K562 (cell line): ENCODE results near the gene COX6B1. TPM values are rescaled to one million over a fixed set of nuclear protein-coding genes. Genes with fewer than 3 reads are reported as not detected.

Experiments used
- ATF6 ChIP-seq: sonication (generic); formaldehyde crosslinking; IDR thresholded peaks from 2 replicates; pipeline ENCODE4 v1.4.0; 2020; ENCODE audit warnings: mild to moderate bottlenecking, missing genetic modification reagents
- BACH1 ChIP-seq: fragments of 200-800 bp; sonication (Bioruptor generic); IDR thresholded peaks from 2 replicates; pipeline ENCODE4 v1.6.1; 2016; ENCODE audit warnings: missing genetic modification characterization, missing compliant biosample characterization
- CSDE1 ChIP-seq, 2 experiments: fragments of 450-650 bp; IDR thresholded peaks; 2 replicates each; pipeline ENCODE4 v1.6.1; 2016; ENCODE audit warnings: mild to moderate bottlenecking in 1 of 2
- CXXC5 ChIP-seq: fragments of 250-450 bp; sonication (Bioruptor Pico); IDR thresholded peaks from 2 replicates; pipeline ENCODE4 v1.8.0; 2022; ENCODE audit warnings: inconsistent platforms, mild to moderate bottlenecking, moderate library complexity
- E2F4 ChIP-seq: sonication (generic); formaldehyde crosslinking; IDR thresholded peaks from 2 replicates; pipeline ENCODE4 v1.8.0; 2022; ENCODE audit warnings: mild to moderate bottlenecking, low read depth, missing genetic modification reagents
- EGR1 ChIP-seq: fragments of 450-650 bp; conservative IDR thresholded peaks from 2 replicates; pipeline ENCODE4 v1.6.1; 2017; ENCODE audit warnings: mild to moderate bottlenecking
- LEF1 ChIP-seq: fragments of 450-650 bp; IDR thresholded peaks from 2 replicates; pipeline ENCODE4 v1.6.1; 2016; ENCODE audit warnings: mild to moderate bottlenecking
- POLR2AphosphoS5 ChIP-seq: IDR thresholded peaks from 2 replicates; pipeline ENCODE4 v1.6.1; 2011; ENCODE audit warnings: mild to moderate bottlenecking, low read depth, low read length, moderate library complexity; ENCODE audit not compliant: control insufficient read depth, insufficient read depth
- RBM15 ChIP-seq: fragments of 200-400 bp; formaldehyde crosslinking; IDR thresholded peaks from 2 replicates; pipeline ENCODE4 v1.6.1; 2018; ENCODE audit warnings: mild to moderate bottlenecking, low read length, moderate library complexity; ENCODE audit not compliant: insufficient read depth
- SAFB2 ChIP-seq: fragments of 200-400 bp; formaldehyde crosslinking; IDR thresholded peaks from 2 replicates; pipeline ENCODE4 v1.6.1; 2018; ENCODE audit warnings: borderline replicate concordance, low read length, low read depth, moderate library complexity; ENCODE audit not compliant: severe bottlenecking
- STAT5A ChIP-seq: IDR thresholded peaks from 2 replicates; pipeline ENCODE4 v1.6.1; 2012; ENCODE audit warnings: low read length, inconsistent platforms, borderline replicate concordance
- TAL1 ChIP-seq: fragments of 450-650 bp; IDR thresholded peaks from 2 replicates; pipeline ENCODE4 v1.6.1; 2016; ENCODE audit warnings: mild to moderate bottlenecking
- ZFP30 ChIP-seq: fragments of 250-450 bp; sonication (Bioruptor Pico); IDR thresholded peaks from 2 replicates; pipeline ENCODE4 v1.8.0; 2022; ENCODE audit warnings: moderate library complexity, mild to moderate bottlenecking, inconsistent platforms, borderline replicate concordance
- ZNF146 ChIP-seq: IDR thresholded peaks from one replicate; pipeline ENCODE4 v1.6.1; 2018; ENCODE audit warnings: missing compliant biosample characterization; ENCODE audit not compliant: unreplicated experiment
- ZNF584 ChIP-seq: fragments of 200-800 bp; sonication (Bioruptor generic); IDR thresholded peaks from 2 replicates; pipeline ENCODE4 v1.6.1; 2016; ENCODE audit warnings: low read depth, mild to moderate bottlenecking, missing genetic modification characterization, missing compliant biosample characterization
- ZNF589 ChIP-seq: fragments of 200-800 bp; sonication (Bioruptor generic); IDR thresholded peaks from 2 replicates; pipeline ENCODE4 v1.6.1; 2016; ENCODE audit warnings: low read depth, missing genetic modification characterization, missing compliant biosample characterization
- ZNF609 ChIP-seq: sonication (generic); formaldehyde crosslinking; IDR thresholded peaks from 2 replicates; pipeline ENCODE4 v1.8.1; 2023; ENCODE audit warnings: missing genetic modification reagents, mild to moderate bottlenecking, borderline replicate concordance
- ZNF696 ChIP-seq: fragments of 250-450 bp; sonication (Bioruptor Pico); conservative IDR thresholded peaks from 2 replicates; pipeline ENCODE4 v1.4.0; 2020; ENCODE audit warnings: mild to moderate bottlenecking, moderate library complexity
- polyA plus RNA-seq, 8 experiments: library from polyadenylated mRNA; depleted of rRNA in 4 of 8; stranded (reverse) in 5 of 8; unstranded in 3 of 8; fragments of >200 nt; fragmentation: Nextera tagmentation in 2 of 8; fragmentation: Illumina TruSeq in 1 of 8; extraction: Ambion mirVana in 2 of 8; extraction: Trizol in 1 of 8; gene quantifications; 2 replicates each; pipeline versions ENCODE4 v1.2.1 to v1.2.3, GENCODE V29; 2011 to 2014; ENCODE audit warnings: inconsistent platforms in 1 of 8, missing spikeins in 1 of 8
- total RNA-seq, 7 experiments: library from RNA; depleted of rRNA in 6 of 7; stranded (reverse); fragments of >200 nt in 6 of 7; fragmentation: Illumina TruSeq in 2 of 7; extraction: Trizol in 2 of 7; gene quantifications; 2 replicates each; pipeline versions ENCODE4 v1.2.1 to v1.2.3, GENCODE V29; 2011 to 2021; ENCODE audit warnings: low replicate concordance in 1 of 7

The COX6B1 gene
- total and polyA plus RNA-seq, 9 of the 15 experiments (the other 6 are each of a cell fraction or from before 2014, with no cell fraction given) = 777 to 2,393 (median 1,219) TPM

GRCh38 chr19:35628565-35629331 lies 19.4 kb upstream of the COX6B1 start, which contains the start of gene RBM42 (continued):
- peak; percentile 59; the same call in 1 of the 2 replicates for TF ChIP-seq BACH1 (tag)
- TF ChIP-seq LEF1 = no peak
- no peak for TF ChIP-seq POLR2AphosphoS5
- TF ChIP-seq ZNF584 (CRISPR knock-in tag) = no peak
- TF ChIP-seq ZNF589 (CRISPR knock-in tag) = 0 out of 2 replicates have a peak, but pooled peaks have one; percentile 59
- TF ChIP-seq ATF6 = no peak
- TF ChIP-seq RBM15 = no peak
- TF ChIP-seq CXXC5 (CRISPR knock-in tag) = peak; percentile 97
- no peak for TF ChIP-seq ZNF146 (CRISPR knock-in tag)
- TF ChIP-seq E2F4 = no peak
- peak in 1 of 2 experiments; percentile 99; a peak in 2 of 4 replicates for TF ChIP-seq CSDE1 (IDR thresholded peaks at IDR 0.05)
- no peak for TF ChIP-seq ZNF609
- TF ChIP-seq ZFP30 = no peak
- no peak for TF ChIP-seq STAT5A
- TF ChIP-seq EGR1 = 0 out of 2 replicates have a peak, but pooled peaks have one; percentile 21
- TF ChIP-seq TAL1 = 0 out of 2 replicates have a peak, but pooled peaks have one; percentile 3
- TF ChIP-seq SAFB2 = no peak
- no peak for TF ChIP-seq ZNF696
